ENCODE measurements around the gene NME3. TPM values are rescaled to one million over a fixed set of nuclear protein-coding genes. Genes with fewer than 3 reads are reported as not detected.

The NME3 gene
- total and polyA plus RNA-seq, 2 donors (not counting 3 experiments of a cell fraction or from before 2014, with no cell fraction given), result 38.2 to 74.4 TPM

DNA sequence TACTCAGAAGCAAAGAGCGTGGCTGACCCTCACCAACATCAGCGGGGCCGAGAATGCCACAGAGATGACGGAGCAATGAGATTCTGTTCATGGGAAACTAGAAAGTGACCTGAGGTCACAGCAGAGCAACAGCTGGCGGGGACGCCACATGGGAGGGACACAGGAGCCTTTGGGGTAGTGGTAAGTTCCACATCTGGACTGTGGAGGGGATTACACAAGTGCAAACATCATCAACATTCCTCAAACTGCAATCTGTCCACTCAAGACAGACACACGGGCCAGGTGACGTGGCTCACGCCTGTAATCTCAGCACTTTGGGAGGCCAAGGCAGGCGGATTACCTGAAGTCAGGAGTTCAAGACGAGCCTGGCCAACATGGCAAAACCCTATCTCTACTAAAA is 44.1 kb upstream of the NME3 start:
- no peaks in the 10 kb centered on the region for H4K20me1 ChIP-seq (replicated peaks; ENCODE audit: control insufficient read depth, extremely low read depth, insufficient read depth, low read length)
- dilution Hi-C loops (cut with MboI; ENCODE audit: extremely low pct_ligation_motif_present, low sequenced_read_pairs), result no loop called here

More for the DNA sequence above, 44.1 kb upstream of the NME3 start:
- H3K4me2 ChIP-seq (ENCODE audit: insufficient read depth, low read length), result no peak overlapping the region
- H3K79me2 ChIP-seq (ENCODE audit: control insufficient read depth, insufficient read depth, low read length), result no peaks in the 10 kb centered on the region
- H3K4me1 ChIP-seq (ENCODE audit: control insufficient read depth, extremely low read depth, insufficient read depth, low read length), result no peaks in the 10 kb centered on the region
- peaks cover 0 to 27% of the 10 kb centered on the region in 2 experiments for H3K36me3 ChIP-seq (ENCODE audit: control insufficient read depth in 2 of 2, extremely low read depth in 1 of 2, insufficient read depth in 2 of 2, low read length in 2 of 2)
- no peak for FAIRE-seq
- no TSS peak for BruUV-seq (replicated peaks)
- DNase-seq (ENCODE audit: low read depth, low spot score), result no peak
- ChIA-PET POLR2A (no interaction called here), CTCF (interaction anchor here (0.7 kb wide), 1 partner anchor 43 kb away, joined by 4 read pairs; no protein-coding TSS in a partner anchor)
- intact Hi-C loops (cut with micrococcal nuclease), result no loop called here
- H3K27me3 ChIP-seq (ENCODE audit: control insufficient read depth in 2 of 2, insufficient read depth in 2 of 2, low read length in 2 of 2), result no peaks in the 10 kb centered on the region
- no peak overlapping the region for H3K4me3 ChIP-seq (replicated peaks in 1 of 3; ENCODE audit: insufficient read depth in 1 of 3, low read depth in 1 of 3, low read length in 3 of 3)
- H3K9ac ChIP-seq (replicated peaks; ENCODE audit: extremely low read depth, insufficient read depth, low read length), result no peak overlapping the region
- TF ChIP-seq FOS (IDR thresholded peaks at IDR 0.05; ENCODE audit: borderline replicate concordance, insufficient read depth, low read length), result no peak
- no peak for TF ChIP-seq EZH2 (IDR thresholded peaks at IDR 0.05; ENCODE audit: borderline replicate concordance, low read depth, low read length, severe bottlenecking)
- TF ChIP-seq CTCF (IDR thresholded peaks at IDR 0.05; ENCODE audit: extremely low read depth in 1 of 2, insufficient read depth in 1 of 2, low read depth in 1 of 2, low read length in 2 of 2), result no peak
- no peak for TF ChIP-seq POLR2AphosphoS5 (IDR thresholded peaks at IDR 0.05; ENCODE audit: insufficient read depth, low read depth, low read length)
- TF ChIP-seq, protein P1, sequence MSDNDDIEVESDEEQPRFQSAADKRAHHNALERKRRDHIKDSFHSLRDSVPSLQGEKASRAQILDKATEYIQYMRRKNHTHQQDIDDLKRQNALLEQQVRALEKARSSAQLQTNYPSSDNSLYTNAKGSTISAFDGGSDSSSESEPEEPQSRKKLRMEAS (IDR thresholded peaks at IDR 0.05; ENCODE audit: insufficient read depth, insufficient read length), result no peak
- no peak for TF ChIP-seq JUN (IDR thresholded peaks at IDR 0.05; ENCODE audit: borderline replicate concordance, insufficient read depth, insufficient read length, low read depth)
- TF ChIP-seq GATA2 (IDR thresholded peaks at IDR 0.05; ENCODE audit: insufficient read depth, insufficient read length, low read depth, low read length), result no peak
- no peak for TF ChIP-seq MYC (IDR thresholded peaks at IDR 0.05; ENCODE audit: low read depth, low read length)
- no peak for TF ChIP-seq POLR2A (IDR thresholded peaks at IDR 0.05; ENCODE audit: low read depth, low read length)
- no peaks in the 10 kb centered on the region for H3K9me1 ChIP-seq (replicated peaks; ENCODE audit: control insufficient read depth, extremely low read depth, insufficient read depth, low read length)
- no peaks in the 10 kb centered on the region for H3K9me3 ChIP-seq (replicated peaks; ENCODE audit: control insufficient read depth, insufficient read depth, low read length)
- H2AFZ ChIP-seq (ENCODE audit: low read depth, low read length), result no peak overlapping the region
- no peak overlapping the region for H3K27ac ChIP-seq (ENCODE audit: insufficient read depth, low read depth, low read length)

Measured in endothelial cell of umbilical vein (primary cell).